HL-60/S4 treated with phorbol 12-myristate 13-acetate at 8.2 ng/mL for 4 days and 3 days (cell line): ENCODE data around the gene SLC2A2.
"Not testable (repeated sequence)": the region's sequence is repeated elsewhere in the genome, so short reads cannot be mapped to it uniquely, and the experiment has no call there.

ENCODE experiments used
- in situ Hi-C: fragments of 300-500 bp; cut with MboI; formaldehyde crosslinking; loops from 2 replicates; pipeline ENCODE4 v1.15.0; 2022; ENCODE audit warnings: low sequenced_read_pairs

The SLC2A2 gene

GRCh38 chr3:170989100-170989648 lies 37.3 kb downstream of the SLC2A2 start:
- in situ Hi-C loops: no loop called here

DNA sequence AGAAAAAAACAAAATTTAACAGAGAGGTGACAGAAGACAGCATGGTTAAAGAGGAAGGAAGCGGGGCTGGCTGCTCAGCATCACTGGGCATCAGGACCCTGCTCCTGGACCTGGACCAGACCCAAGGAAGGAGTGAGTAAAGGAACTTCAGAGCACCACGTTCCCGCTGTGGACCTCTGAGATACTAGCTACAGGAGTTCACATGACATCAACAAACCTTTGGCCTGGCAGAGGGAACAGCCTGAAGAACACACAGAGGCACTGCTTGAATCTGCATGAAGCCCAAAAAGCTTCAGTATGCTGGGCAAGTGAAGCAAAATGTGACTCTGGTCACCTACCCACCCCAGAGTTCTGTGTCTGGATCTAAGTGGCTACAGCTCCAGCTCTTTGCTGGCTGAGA lies 38.1 kb downstream of the SLC2A2 start:
- in situ Hi-C loops: no loop called here

DNA sequence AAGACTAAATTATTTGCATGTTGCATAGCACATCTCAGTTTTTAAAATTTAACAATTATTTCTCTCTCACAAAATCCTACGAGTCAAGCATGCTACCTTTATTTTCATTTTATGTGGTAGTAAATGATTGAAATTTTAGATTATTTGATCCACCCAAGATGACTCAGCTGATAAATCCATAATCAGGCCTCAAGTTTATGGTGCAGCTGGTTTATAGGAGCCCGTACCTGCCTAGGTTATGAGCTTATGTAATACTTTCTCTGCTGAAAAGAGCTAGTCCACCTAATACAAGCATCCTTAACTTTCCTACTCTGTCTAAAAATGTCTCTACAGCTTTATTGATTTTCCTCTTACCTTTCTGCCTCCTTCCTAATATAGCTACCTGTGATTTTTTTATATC lies 41.2 kb downstream of the SLC2A2 start:
- in situ Hi-C loops: no loop called here

GRCh38 chr3:170982733-170983132 lies 43.8 kb downstream of the SLC2A2 start:
- in situ Hi-C loops: no loop called here

- in situ Hi-C loops: no loop called here
Measured at GRCh38 chr3:170980399-170980798, 46.1 kb downstream of the SLC2A2 start.

DNA sequence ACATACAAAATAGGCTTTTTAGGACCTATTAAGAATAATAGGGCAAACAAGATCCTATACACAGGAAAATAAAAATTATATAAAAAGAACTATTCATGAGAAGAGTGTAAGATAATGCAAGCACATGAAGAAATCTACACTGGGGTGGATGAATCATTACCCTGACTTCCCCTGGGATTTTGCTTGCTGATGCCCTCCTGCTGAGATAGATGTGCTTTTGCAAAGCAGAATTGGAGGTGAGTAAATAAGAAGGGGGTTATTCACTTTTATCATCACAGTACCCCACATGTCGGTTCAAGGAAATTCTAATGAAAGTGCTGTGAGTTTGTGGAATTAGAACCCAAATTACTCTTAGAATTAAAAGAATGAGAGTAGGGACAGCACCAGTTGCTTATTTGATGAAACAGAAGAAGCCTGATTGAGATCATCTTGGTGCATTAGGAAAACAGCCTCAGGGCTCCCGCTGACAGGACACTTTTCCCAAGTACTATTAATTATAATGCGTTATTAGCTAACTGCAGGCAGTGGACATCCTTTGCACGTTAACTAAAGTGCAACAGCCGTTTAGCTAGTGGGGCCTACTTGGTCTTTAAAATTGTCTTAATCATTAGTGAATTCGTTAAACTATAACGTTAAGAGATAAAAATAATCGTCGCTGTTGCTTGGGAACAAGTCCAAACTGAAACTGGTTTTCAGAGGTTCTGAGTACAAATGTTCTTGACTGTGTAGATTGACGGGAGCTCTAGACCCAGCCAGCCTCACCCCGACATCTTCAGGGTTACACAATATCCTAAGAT lies 48.4 kb downstream of the SLC2A2 start:
- in situ Hi-C loops: no loop called here

GRCh38 chr3:170976190-170976519 lies 50.4 kb downstream of the SLC2A2 start:
- in situ Hi-C loops: no loop called here

GRCh38 chr3:170975283-170976189 lies 51.0 kb downstream of the SLC2A2 start:
- in situ Hi-C loops: no loop called here

DNA sequence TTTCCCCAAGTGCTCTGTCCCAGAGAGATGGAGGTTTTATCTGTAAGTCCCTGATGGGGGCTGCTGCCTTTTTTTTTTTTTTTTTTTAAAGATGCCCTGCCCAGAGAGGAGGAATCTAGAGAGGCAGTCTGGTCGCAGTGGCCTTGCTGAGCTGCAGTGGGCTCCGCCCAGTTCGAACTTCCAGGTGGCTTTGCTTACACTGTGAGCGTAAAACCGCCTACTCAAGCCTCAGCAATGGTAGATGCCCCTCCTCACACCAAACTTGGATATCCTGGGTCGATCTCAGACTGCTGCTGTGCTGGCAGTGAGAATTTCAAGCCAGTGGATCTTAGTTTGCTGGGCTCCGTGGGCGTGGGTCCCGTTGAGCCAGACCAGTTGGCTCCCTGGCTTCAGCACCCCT lies 51.6 kb downstream of the SLC2A2 start:
- in situ Hi-C loops: no loop called here

- in situ Hi-C loops: not testable (repeated sequence)
Measured at GRCh38 chr3:170972917-170973316, 53.6 kb downstream of the SLC2A2 start.

GRCh38 chr3:170967126-170967525 lies 59.4 kb downstream of the SLC2A2 start:
- in situ Hi-C loops: no loop called here

GRCh38 chr3:170966495-170966894 lies 60.0 kb downstream of the SLC2A2 start:
- in situ Hi-C loops: no loop called here

DNA sequence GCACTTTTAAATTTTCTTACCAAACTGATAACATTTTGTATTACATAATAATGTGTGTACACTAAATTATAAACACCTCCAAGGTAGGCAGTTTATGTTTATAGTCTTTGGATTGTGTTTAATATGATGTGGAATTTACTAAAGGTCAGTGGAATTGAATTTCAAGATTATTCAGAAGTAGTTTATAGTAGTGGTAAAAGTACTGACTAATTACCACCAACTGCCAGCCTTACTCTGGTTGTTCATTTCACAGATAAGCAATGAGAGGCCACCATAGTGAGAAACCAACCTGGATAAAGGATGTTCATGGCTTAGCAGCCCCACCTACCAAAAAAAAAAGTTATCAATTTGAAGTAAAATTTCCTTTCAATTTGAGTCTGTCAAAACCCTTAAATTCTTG lies 64.1 kb downstream of the SLC2A2 start:
- in situ Hi-C loops: no loop called here

DNA sequence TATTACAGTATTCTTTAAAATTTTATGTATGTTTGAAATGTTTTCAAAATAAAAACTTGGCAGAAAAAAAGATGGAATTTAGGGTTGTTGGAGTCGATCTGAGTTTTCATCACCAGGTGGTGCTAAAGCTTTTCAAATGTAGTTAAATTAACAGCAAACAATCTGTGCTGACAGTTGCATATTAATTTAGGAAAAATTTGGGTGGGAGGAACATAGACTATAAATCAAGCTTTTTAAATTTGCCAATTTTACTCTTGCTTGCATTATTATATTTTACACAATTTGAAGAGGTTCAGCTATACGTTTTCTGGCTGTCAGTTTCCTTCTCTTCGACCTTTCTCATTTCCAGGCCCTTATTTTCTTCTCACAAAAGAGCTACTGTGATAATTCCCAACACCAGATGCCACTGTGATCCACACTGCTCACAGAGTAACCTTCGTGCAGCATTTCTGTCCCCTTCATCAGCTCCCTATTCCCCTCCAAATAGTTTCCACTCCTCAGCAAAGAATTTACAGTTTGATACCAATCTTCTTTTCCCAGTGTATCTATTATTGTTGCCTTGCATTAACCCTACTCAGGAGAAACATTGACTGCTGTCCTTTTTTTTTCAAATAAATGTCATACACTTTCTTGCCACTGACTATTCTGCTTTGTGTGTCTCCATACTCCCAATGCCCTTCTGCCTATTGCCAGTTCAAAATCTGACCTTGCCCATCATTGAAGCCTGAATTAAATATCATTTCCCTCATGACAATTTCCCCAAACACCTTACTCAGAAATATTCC lies 64.7 kb downstream of the SLC2A2 start:
- in situ Hi-C loops: no loop called here

GRCh38 chr3:170959457-170959856 lies 67.1 kb downstream of the SLC2A2 start:
- in situ Hi-C loops: no loop called here

GRCh38 chr3:170956647-170957046 lies 69.9 kb downstream of the SLC2A2 start:
- in situ Hi-C loops: no loop called here

DNA sequence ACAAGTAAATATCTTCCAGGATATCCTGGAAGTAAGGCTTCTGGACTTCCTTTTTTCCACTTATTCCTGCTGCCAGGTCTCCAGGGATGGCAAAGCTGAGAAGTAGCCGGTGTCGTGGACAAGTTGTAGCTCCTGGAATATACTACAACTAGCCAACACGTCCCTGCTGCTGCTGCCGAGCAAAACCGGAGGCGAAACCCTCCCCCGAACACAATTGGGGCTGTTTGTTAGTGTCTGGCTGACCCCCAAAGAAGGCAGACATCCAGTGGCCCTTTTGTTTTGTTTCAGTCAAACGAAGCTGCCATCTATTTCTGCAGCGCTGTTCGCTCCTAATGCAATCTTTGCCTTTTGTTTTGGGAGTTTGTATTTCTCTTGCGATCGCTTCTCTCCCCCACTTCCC lies 72.8 kb downstream of the SLC2A2 start:
- in situ Hi-C loops: no loop called here

DNA sequence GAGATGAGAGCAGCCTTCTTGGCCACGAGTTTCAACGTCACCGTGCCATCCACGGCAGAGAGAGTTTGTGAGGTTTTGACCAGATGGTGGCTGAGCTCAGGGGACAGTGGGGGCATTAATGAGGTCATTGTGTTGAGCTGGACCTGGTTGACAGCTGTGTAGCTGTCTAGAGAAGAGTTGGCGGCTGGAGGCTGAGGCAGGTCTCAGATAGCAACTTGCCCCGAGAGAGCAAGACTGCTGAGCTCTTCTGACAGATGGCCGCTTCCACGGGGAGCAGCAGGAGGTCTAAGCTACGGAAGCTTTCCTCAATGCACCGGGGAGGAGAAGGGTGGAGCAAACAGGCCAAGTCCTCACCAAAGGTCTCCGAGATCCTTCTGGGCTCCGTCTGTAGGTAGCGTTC lies 73.3 kb downstream of the SLC2A2 start:
- in situ Hi-C loops: no loop called here

- in situ Hi-C loops: no loop called here
Measured at GRCh38 chr3:170949211-170949610, 77.3 kb downstream of the SLC2A2 start.

DNA sequence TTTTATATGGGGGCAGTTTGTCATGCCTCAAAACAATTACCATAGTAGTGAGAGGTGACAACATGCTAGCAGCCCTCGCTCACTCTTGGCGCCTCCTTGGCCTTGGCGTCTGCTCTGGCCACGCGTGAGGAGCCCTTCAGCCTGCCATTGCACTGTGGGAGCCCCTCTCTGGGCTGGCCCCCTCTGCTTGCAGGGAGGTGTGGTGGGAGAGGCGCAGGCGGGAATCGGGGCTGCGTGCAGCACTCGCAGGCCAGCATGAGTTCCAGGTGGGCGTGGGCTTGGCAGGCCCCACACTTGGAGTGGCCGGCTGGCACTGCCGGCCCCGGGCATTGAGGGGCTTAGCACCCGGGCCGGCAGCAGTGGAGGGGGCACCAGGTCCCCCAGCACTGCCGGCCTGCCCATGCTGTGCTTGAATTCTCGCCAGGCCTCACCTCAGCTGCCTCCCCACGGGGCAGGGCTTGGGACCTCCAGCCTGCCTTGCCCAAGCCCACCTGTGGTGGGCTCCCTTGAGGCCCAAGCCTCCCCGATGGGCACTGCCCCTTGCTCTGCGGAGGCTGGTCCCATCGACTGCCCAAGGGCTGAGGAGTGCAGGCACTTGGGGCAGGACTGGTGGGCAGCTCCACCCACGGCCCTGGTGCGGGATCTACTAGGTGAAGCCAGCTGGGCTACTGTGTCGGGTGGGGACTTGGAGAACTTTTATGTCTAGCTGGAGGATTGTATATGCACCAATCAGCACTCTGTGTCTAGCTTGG lies 79.3 kb downstream of the SLC2A2 start:
- in situ Hi-C loops: no loop called here
